ENCODE results near the gene ARHGEF7.

The ARHGEF7 gene

GRCh38 chr13:111201304-111201940 lies 86.3 kb downstream of the ARHGEF7 start:
- H3K4me2 ChIP-seq: peak overlapping the region; percentile 81 to 96 (median 91)
- peak overlapping the region in 3 of 11 experiments; percentile 5 to 44 (median 7); a peak in 2 of 22 replicates for H3K9ac ChIP-seq
- TF ChIP-seq Cebpa-rat (IDR thresholded peaks at IDR 0.05): no peak
- H3K9me3 ChIP-seq (replicated peaks in 1 of 11): peaks cover 22 to 28% (median 26%) of the 10 kb centered on the region in 11 experiments
- peaks cover 53 to 73% (median 64%) of the 10 kb centered on the region in 10 experiments for H3K4me1 ChIP-seq
- no peaks in the 10 kb centered on the region for H3K27me3 ChIP-seq
- peaks cover 44 to 61% (median 56%) of the 10 kb centered on the region in 11 experiments for H3K36me3 ChIP-seq
- H3K27ac ChIP-seq: peak overlapping the region in 5 of 11 experiments; percentile 6 to 61 (median 55); a peak in 5 of 22 replicates
- H4K20me1 ChIP-seq: peaks cover 22 to 82% (median 63%) of the 10 kb centered on the region in 11 experiments; a peak in 20 of 22 replicates
- no peak overlapping the region for H3K4me3 ChIP-seq

- TF ChIP-seq Cebpa-rat (IDR thresholded peaks at IDR 0.05): no peak
- Histone ChIP-seq H3K27me3 (no peaks in the 10 kb centered on the region), H3K4me1 (peaks cover 53 to 73% (median 64%) of the 10 kb centered on the region in 10 experiments), H3K9ac (peak overlapping the region in 4 of 11 experiments; percentile 8 to 48 (median 34); a peak in 3 of 22 replicates), H4K20me1 (peaks cover 25 to 87% (median 67%) of the 10 kb centered on the region in 11 experiments; a peak in 21 of 22 replicates), H3K27ac (peak overlapping the region in 10 of 11 experiments; percentile 6 to 61 (median 45); a peak in 17 of 22 replicates), H3K9me3 (replicated peaks in 1 of 11) (peaks cover 14 to 20% (median 19%) of the 10 kb centered on the region in 11 experiments), H3K36me3 (peaks cover 40 to 59% (median 52%) of the 10 kb centered on the region in 11 experiments), H3K4me3 (peak overlapping the region in 4 of 10 experiments; percentile 1 to 30 (median 16); a peak in 1 of 20 replicates), H3K4me2 (peak overlapping the region; percentile 81 to 96 (median 91))
Measured at GRCh38 chr13:111202156-111202621, 87.1 kb downstream of the ARHGEF7 start.

- H3K9ac ChIP-seq: 0 out of 22 replicates have a peak overlapping the region, but pooled peaks of 1 of the 11 experiments have one; percentile 8
- H3K9me3 ChIP-seq (replicated peaks in 1 of 11): peaks cover 9 to 15% (median 13%) of the 10 kb centered on the region in 11 experiments
- peak overlapping the region in 1 of 10 experiments; percentile 42; a peak in 3 of 20 replicates for H3K4me3 ChIP-seq
- peaks cover 27 to 91% (median 73%) of the 10 kb centered on the region in 11 experiments; a peak in 21 of 22 replicates for H4K20me1 ChIP-seq
- H3K36me3 ChIP-seq: peaks cover 38 to 59% (median 51%) of the 10 kb centered on the region in 11 experiments
- H3K4me2 ChIP-seq: peak overlapping the region; percentile 81 to 96 (median 91)
- peak overlapping the region in 9 of 11 experiments; percentile 37 to 71 (median 51); a peak in 13 of 22 replicates for H3K27ac ChIP-seq
- TF ChIP-seq Cebpa-rat (IDR thresholded peaks at IDR 0.05): no peak
- peaks cover 53 to 73% (median 64%) of the 10 kb centered on the region in 10 experiments for H3K4me1 ChIP-seq
- H3K27me3 ChIP-seq: no peaks in the 10 kb centered on the region
Measured at GRCh38 chr13:111202745-111203144, 87.6 kb downstream of the ARHGEF7 start.

GRCh38 chr13:111203736-111204389 lies 88.8 kb downstream of the ARHGEF7 start:
- TF ChIP-seq Cebpa-rat (IDR thresholded peaks at IDR 0.05): no peak
- peaks cover 35 to 97% (median 84%) of the 10 kb centered on the region in 11 experiments for H4K20me1 ChIP-seq
- peaks cover 31 to 59% (median 51%) of the 10 kb centered on the region in 11 experiments for H3K36me3 ChIP-seq
- peak overlapping the region in 6 of 10 experiments; percentile 15 to 43 (median 34); a peak in 7 of 20 replicates for H3K4me3 ChIP-seq
- H3K4me1 ChIP-seq: peaks cover 53 to 82% (median 67%) of the 10 kb centered on the region in 10 experiments
- H3K9me3 ChIP-seq (replicated peaks in 1 of 11): peaks cover 0 to 4% (median 2%) of the 10 kb centered on the region in 11 experiments; a peak in 13 of 22 replicates
- peak overlapping the region in 10 of 11 experiments; percentile 17 to 72 (median 60); a peak in 19 of 22 replicates for H3K27ac ChIP-seq
- H3K4me2 ChIP-seq: peak overlapping the region; percentile 81 to 96 (median 91)
- no peaks in the 10 kb centered on the region for H3K27me3 ChIP-seq
- H3K9ac ChIP-seq: peak overlapping the region in 10 of 11 experiments; percentile 1 to 57 (median 30); a peak in 14 of 22 replicates

GRCh38 chr13:111204438-111205177 lies 89.5 kb downstream of the ARHGEF7 start:
- TF ChIP-seq Cebpa-rat (IDR thresholded peaks at IDR 0.05): peak in 5 of 11 experiments; percentile 34 to 82 (median 60); a peak in 10 of 22 replicates
- Histone ChIP-seq H3K9ac (peak overlapping the region in 8 of 11 experiments; percentile 15 to 57 (median 38); a peak in 10 of 22 replicates), H3K9me3 (replicated peaks in 1 of 11) (no peaks in the 10 kb centered on the region; a peak in 1 of 22 replicates), H3K27me3 (no peaks in the 10 kb centered on the region), H3K4me3 (peak overlapping the region in 4 of 10 experiments; percentile 15 to 43 (median 39); a peak in 3 of 20 replicates), H4K20me1 (peaks cover 39 to 97% (median 87%) of the 10 kb centered on the region in 11 experiments), H3K4me1 (peaks cover 50 to 74% (median 62%) of the 10 kb centered on the region in 10 experiments), H3K27ac (peak overlapping the region in 9 of 11 experiments; percentile 23 to 72 (median 62); a peak in 16 of 22 replicates), H3K4me2 (peak overlapping the region; percentile 81 to 96 (median 91)), H3K36me3 (peaks cover 31 to 59% (median 51%) of the 10 kb centered on the region in 11 experiments)

GRCh38 chr13:111206148-111206547 lies 91.0 kb downstream of the ARHGEF7 start:
- H3K36me3 ChIP-seq: peaks cover 39 to 60% (median 54%) of the 10 kb centered on the region in 11 experiments; a peak in 21 of 22 replicates
- H3K4me3 ChIP-seq: no peak overlapping the region
- no peak overlapping the region for H3K4me2 ChIP-seq
- no peak for TF ChIP-seq Cebpa-rat (IDR thresholded peaks at IDR 0.05)
- peaks cover 35 to 64% (median 55%) of the 10 kb centered on the region in 10 experiments for H3K4me1 ChIP-seq
- no peak overlapping the region for H3K9ac ChIP-seq
- peaks cover 51 to 97% (median 88%) of the 10 kb centered on the region in 11 experiments for H4K20me1 ChIP-seq
- no peak overlapping the region for H3K27ac ChIP-seq
- H3K9me3 ChIP-seq (replicated peaks in 1 of 11): no peaks in the 10 kb centered on the region
- no peaks in the 10 kb centered on the region for H3K27me3 ChIP-seq

- no peak overlapping the region for H3K4me2 ChIP-seq
- no peak overlapping the region for H3K27ac ChIP-seq
- H3K9me3 ChIP-seq (replicated peaks in 1 of 11): no peaks in the 10 kb centered on the region
- no peak overlapping the region for H3K9ac ChIP-seq
- no peaks in the 10 kb centered on the region for H3K27me3 ChIP-seq
- H3K4me3 ChIP-seq: no peak overlapping the region
- peaks cover 14 to 58% (median 46%) of the 10 kb centered on the region in 10 experiments for H3K4me1 ChIP-seq
- H4K20me1 ChIP-seq: peaks cover 75 to 97% (median 93%) of the 10 kb centered on the region in 11 experiments
- H3K36me3 ChIP-seq: peaks cover 43 to 90% (median 77%) of the 10 kb centered on the region in 11 experiments
- no peak for TF ChIP-seq Cebpa-rat (IDR thresholded peaks at IDR 0.05)
Measured at GRCh38 chr13:111209613-111210012, 94.5 kb downstream of the ARHGEF7 start.

- H3K4me3 ChIP-seq: no peak overlapping the region
- no peak for TF ChIP-seq Cebpa-rat (IDR thresholded peaks at IDR 0.05)
- peaks cover 43 to 88% (median 77%) of the 10 kb centered on the region in 11 experiments for H3K36me3 ChIP-seq
- H3K9ac ChIP-seq: no peak overlapping the region
- H3K4me1 ChIP-seq: peaks cover 18 to 58% (median 49%) of the 10 kb centered on the region in 10 experiments
- no peak overlapping the region for H3K4me2 ChIP-seq
- H3K27me3 ChIP-seq: no peaks in the 10 kb centered on the region
- H3K27ac ChIP-seq: no peak overlapping the region
- peaks cover 76 to 99% (median 95%) of the 10 kb centered on the region in 11 experiments for H4K20me1 ChIP-seq
- no peaks in the 10 kb centered on the region for H3K9me3 ChIP-seq (replicated peaks in 1 of 11)
Measured at GRCh38 chr13:111210091-111210490, 95.0 kb downstream of the ARHGEF7 start.

All from BLaER1 treated with 17β-estradiol and CSF1 and Interleukin-3, amounts not matched to agents 10 nM and 100 nM (cell line).